ENCODE results near the gene DENR. TPM values are rescaled to one million over a fixed set of nuclear protein-coding genes. Genes with fewer than 3 reads are reported as not detected.

DENR gene
- total and polyA plus RNA-seq, 4 donors = 27.0 to 37.1 (median 29.9) TPM

DNA sequence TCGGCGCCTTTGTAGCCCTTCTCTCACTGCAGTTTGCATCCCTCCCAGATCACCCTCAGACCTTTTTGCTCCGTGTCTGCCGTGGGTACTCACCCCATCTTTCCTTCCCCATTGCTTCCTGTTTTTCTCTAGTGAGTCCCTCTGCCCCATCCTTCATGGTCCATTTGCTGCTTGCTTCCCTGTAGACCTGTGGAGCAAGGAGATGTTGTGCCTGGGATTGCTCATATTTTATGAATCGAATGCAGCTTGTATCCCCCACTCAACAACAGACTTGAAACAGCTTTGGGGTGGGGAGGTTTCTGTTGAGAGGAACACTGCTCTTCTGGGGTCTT is 661 bp downstream of the DENR start:
- H3K36me3 ChIP-seq (ENCODE audit: control insufficient read depth in 1 of 2, insufficient read depth in 2 of 2, low read length in 1 of 2) = peaks cover 1 to 2% of the 10 kb centered on the region in 2 donors
- H3K4me1 ChIP-seq (ENCODE audit: control insufficient read depth in 1 of 2, insufficient read depth in 2 of 2, low read length in 2 of 2) = no peaks in the 10 kb centered on the region
- H3K4me3 ChIP-seq (ENCODE audit: low read length in 2 of 2) = peak overlapping the region; percentile 5 to 54
- 3 to 5% methylated on average over 5 of the region's 5 CpGs for WGBS, 2 donors
- no peaks in the 10 kb centered on the region for H3K27me3 ChIP-seq (ENCODE audit: control insufficient read depth in 1 of 2, insufficient read depth in 2 of 2, low read length in 1 of 2)
- no peak for DNase-seq
- no peak for ATAC-seq (ENCODE audit: low FRiP score)
- no peaks in the 10 kb centered on the region for H3K9me3 ChIP-seq (ENCODE audit: control insufficient read depth, low read length)
- intact Hi-C loops (cut with DNase I) = loop anchor here (10.0 kb wide), 1 partner anchor 228 kb away; the partner anchor contains the start of genes KNTC1 (in 2 of the 2) and RSRC2 (in 2 of the 2)
- H3K27ac ChIP-seq (ENCODE audit: low read depth in 1 of 2, low read length in 2 of 2) = no peak overlapping the region

DNA sequence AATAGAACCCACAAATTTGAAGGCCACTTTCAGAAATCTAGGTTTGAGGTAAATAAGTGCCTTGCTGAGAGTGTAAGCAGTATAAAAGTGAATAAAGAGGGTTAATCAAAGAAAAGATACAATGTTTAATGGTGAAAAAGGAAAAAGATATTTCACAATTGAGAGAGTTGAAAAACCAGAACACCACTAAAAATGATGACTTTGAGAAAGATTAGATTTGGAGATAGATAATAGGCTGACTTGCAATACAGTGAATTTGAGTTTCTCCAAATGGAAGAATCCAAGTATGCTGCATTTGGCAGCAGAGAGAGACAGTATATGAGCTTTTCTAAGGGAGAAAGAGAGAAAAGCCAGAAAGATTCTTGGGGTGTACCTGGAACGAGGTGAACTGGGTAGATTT is 2.2 kb downstream of the DENR start:
- H3K27ac ChIP-seq (ENCODE audit: low read depth in 1 of 2, low read length in 2 of 2) = no peak overlapping the region
- no peak overlapping the region for H3K4me3 ChIP-seq (ENCODE audit: low read length in 2 of 2)
- H3K36me3 ChIP-seq (ENCODE audit: control insufficient read depth in 1 of 2, insufficient read depth in 2 of 2, low read length in 1 of 2) = peaks cover 1 to 2% of the 10 kb centered on the region in 2 donors
- DNase-seq (no peak), ATAC-seq (ENCODE audit: low FRiP score) (no peak)
- 86 to 96% methylated on average over 1 of the region's 1 CpG for WGBS, 2 donors
- H3K9me3 ChIP-seq (ENCODE audit: control insufficient read depth, low read length) = no peaks in the 10 kb centered on the region
- H3K4me1 ChIP-seq (ENCODE audit: control insufficient read depth in 1 of 2, insufficient read depth in 2 of 2, low read length in 2 of 2) = no peaks in the 10 kb centered on the region
- intact Hi-C loops (cut with DNase I) = loop anchor here (10.0 kb wide), 1 partner anchor 230 kb away; the partner anchor contains the start of genes KNTC1 (in 2 of the 2) and RSRC2 (in 2 of the 2)
- no peaks in the 10 kb centered on the region for H3K27me3 ChIP-seq (ENCODE audit: control insufficient read depth in 1 of 2, insufficient read depth in 2 of 2, low read length in 1 of 2)

DNA sequence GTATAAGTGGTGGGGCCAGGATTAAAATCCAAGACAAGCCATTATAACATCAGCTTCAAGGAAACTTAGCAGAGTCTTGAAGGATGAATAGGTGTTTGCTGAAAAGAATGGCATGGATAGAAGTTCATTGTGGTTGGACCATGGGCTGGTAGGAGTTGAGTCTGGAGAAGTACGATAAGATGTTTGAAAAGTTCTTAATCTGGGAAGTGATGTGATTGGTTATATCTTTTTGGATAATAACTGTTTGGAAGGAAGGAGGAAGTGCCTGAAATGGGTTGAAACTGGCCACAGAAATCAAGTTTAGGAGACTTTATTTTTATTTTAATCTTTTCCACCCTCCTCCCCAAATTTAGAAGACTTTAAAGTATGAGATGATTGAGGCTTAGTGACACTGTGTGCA is 4.9 kb downstream of the DENR start:
- no peak overlapping the region for H3K4me3 ChIP-seq (ENCODE audit: low read length in 2 of 2)
- H3K27ac ChIP-seq (ENCODE audit: low read depth in 1 of 2, low read length in 2 of 2) = no peak overlapping the region
- intact Hi-C loops (cut with DNase I) = loop anchor here (10.0 kb wide), 1 partner anchor 233 kb away; the partner anchor contains the start of genes KNTC1 (in 2 of the 2) and RSRC2 (in 2 of the 2)
- H3K4me1 ChIP-seq (ENCODE audit: control insufficient read depth in 1 of 2, insufficient read depth in 2 of 2, low read length in 2 of 2) = no peaks in the 10 kb centered on the region
- peaks cover 1 to 2% of the 10 kb centered on the region in 2 donors for H3K36me3 ChIP-seq (ENCODE audit: control insufficient read depth in 1 of 2, insufficient read depth in 2 of 2, low read length in 1 of 2)
- ATAC-seq (ENCODE audit: low FRiP score) = no peak
- 85 to 87% methylated on average over 1 of the region's 1 CpG for WGBS, 2 donors
- H3K9me3 ChIP-seq (ENCODE audit: control insufficient read depth, low read length) = no peaks in the 10 kb centered on the region
- no peak for DNase-seq
- no peaks in the 10 kb centered on the region for H3K27me3 ChIP-seq (ENCODE audit: control insufficient read depth in 1 of 2, insufficient read depth in 2 of 2, low read length in 1 of 2)

DNA sequence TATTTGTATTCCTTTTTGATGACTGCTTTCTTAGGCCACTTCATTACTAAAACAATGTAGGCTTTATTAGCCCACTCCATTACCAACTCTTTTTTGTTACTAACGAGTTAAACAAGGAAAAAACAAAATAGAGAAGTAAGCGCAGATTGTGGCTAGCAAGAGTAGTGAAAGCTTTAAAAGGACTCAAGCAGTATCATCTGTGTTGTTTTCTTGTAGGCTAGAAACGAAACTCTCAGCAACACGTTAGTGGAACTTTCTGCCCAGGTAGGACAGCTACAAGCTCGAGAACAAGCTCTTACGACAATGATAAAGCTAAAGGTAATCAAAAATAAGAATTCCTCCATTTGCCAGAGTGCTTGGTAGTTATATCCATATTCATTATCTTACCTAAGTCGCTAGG is 32.9 kb downstream of the DENR start:
- no peak for DNase-seq
- Histone ChIP-seq H3K27me3 (ENCODE audit: control insufficient read depth in 1 of 2, insufficient read depth in 2 of 2, low read length in 1 of 2) (no peaks in the 10 kb centered on the region), H3K36me3 (ENCODE audit: control insufficient read depth in 1 of 2, insufficient read depth in 2 of 2, low read length in 1 of 2) (no peaks in the 10 kb centered on the region), H3K27ac (ENCODE audit: low read depth in 1 of 2, low read length in 2 of 2) (no peak overlapping the region), H3K4me1 (ENCODE audit: control insufficient read depth in 1 of 2, insufficient read depth in 2 of 2, low read length in 2 of 2) (no peaks in the 10 kb centered on the region), H3K9me3 (ENCODE audit: control insufficient read depth, low read length) (no peaks in the 10 kb centered on the region), H3K4me3 (ENCODE audit: low read length in 2 of 2) (no peak overlapping the region)
- intact Hi-C loops (cut with DNase I) = no loop called here
- ATAC-seq (ENCODE audit: low FRiP score) = no peak
- whole genome bisulfite sequencing, 2 donors = 88 to 90% methylated on average over 7 of the region's 7 CpGs

DNA sequence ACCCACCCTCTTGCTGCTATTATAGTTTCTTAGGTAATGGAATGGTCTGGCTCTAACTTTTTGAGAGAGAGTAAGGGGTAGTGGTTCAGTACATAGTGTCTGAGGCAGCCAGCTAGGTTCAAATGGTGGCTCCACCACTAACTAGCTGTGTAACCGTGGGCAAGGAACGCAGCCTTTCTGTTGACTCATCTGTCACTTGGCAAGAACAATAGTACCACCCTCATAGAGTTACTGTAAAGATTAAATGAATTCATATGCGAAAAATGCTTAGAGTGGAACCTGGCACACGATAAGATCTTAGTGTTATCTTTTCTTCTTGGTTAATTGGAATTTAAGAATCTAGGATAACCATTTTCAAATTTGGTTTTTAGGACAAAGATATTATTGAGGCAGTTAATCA is 35.8 kb downstream of the DENR start:
- WGBS, 2 donors = 65 to 71% methylated on average over 4 of the region's 4 CpGs
- no peak for DNase-seq
- Histone ChIP-seq H3K36me3 (ENCODE audit: control insufficient read depth in 1 of 2, insufficient read depth in 2 of 2, low read length in 1 of 2) (no peaks in the 10 kb centered on the region), H3K4me1 (ENCODE audit: control insufficient read depth in 1 of 2, insufficient read depth in 2 of 2, low read length in 2 of 2) (no peaks in the 10 kb centered on the region), H3K9me3 (ENCODE audit: control insufficient read depth, low read length) (no peaks in the 10 kb centered on the region), H3K4me3 (ENCODE audit: low read length in 2 of 2) (no peak overlapping the region), H3K27me3 (ENCODE audit: control insufficient read depth in 1 of 2, insufficient read depth in 2 of 2, low read length in 1 of 2) (no peaks in the 10 kb centered on the region), H3K27ac (ENCODE audit: low read depth in 1 of 2, low read length in 2 of 2) (no peak overlapping the region)
- no peak for ATAC-seq (ENCODE audit: low FRiP score)
- intact Hi-C loops (cut with DNase I) = no loop called here

DNA sequence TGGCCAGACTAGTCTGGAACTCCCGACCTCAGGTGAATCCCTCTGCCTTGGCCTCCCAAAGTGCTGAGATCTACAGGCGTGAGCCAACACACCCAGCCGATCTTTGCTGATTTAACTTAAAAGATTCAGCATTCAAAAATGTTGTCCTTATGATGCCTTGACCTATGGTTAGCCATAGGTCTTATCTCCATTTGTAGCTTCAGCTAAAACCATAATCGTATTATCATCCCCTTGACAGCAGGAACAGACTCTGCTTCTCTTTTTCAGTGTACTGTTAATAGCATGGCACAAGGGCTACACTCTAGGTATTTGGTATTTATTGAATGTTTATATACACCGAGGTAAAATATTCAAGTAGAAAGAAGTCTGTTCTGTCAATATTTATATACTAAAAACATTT is 37.0 kb downstream of the DENR start:
- Histone ChIP-seq H3K36me3 (ENCODE audit: control insufficient read depth in 1 of 2, insufficient read depth in 2 of 2, low read length in 1 of 2) (no peaks in the 10 kb centered on the region), H3K9me3 (ENCODE audit: control insufficient read depth, low read length) (no peaks in the 10 kb centered on the region), H3K4me3 (ENCODE audit: low read length in 2 of 2) (no peak overlapping the region), H3K27ac (ENCODE audit: low read depth in 1 of 2, low read length in 2 of 2) (no peak overlapping the region), H3K27me3 (ENCODE audit: control insufficient read depth in 1 of 2, insufficient read depth in 2 of 2, low read length in 1 of 2) (no peaks in the 10 kb centered on the region), H3K4me1 (ENCODE audit: control insufficient read depth in 1 of 2, insufficient read depth in 2 of 2, low read length in 2 of 2) (no peaks in the 10 kb centered on the region)
- ATAC-seq (ENCODE audit: low FRiP score) = no peak
- intact Hi-C loops (cut with DNase I) = loop anchor here (5.0 kb wide), 2 partner anchors 73 to 163 kb away; no protein-coding TSS in a partner anchor
- WGBS, 2 donors = 78 to 83% methylated on average over 5 of the region's 5 CpGs
- DNase-seq = no peak

DNA sequence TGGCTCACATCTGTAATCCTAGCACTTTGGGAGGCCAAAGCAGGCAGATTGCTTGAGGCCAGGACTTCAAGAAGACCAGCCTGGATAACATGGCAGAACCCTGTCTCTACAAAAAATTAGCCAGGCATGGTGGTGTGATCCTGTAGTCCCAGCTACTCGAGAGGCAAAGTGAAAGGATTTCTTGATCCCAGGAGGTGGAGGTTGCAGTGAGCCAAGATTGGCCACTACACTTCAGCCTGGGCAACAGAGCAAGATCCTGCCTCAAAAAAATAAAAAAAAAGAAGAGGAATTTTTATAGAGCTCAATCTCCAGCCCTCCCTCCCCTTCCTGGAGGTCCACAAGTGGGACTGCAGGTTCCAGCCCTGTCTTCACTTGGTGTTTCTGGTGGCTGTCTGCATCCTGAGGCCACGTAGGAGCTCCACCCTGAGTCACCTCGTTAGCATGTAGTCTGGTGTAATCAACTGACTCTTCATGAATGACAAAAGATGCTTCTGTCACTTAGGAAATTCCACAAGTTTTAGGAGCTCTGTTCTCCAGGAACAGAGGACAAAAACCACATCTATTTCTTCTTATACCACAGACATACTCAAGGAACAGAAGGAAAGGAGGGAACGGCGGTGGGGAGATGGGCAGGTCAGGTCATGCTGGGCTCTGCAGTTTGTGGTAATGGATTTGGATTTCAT is 37.9 kb downstream of the DENR start:
- ATAC-seq (ENCODE audit: low FRiP score) = no peak
- intact Hi-C loops (cut with DNase I) = loop anchor here (5.0 kb wide), 2 partner anchors 72 to 162 kb away; no protein-coding TSS in a partner anchor
- H3K4me1 ChIP-seq (ENCODE audit: control insufficient read depth in 1 of 2, insufficient read depth in 2 of 2, low read length in 2 of 2) = no peaks in the 10 kb centered on the region

DNA sequence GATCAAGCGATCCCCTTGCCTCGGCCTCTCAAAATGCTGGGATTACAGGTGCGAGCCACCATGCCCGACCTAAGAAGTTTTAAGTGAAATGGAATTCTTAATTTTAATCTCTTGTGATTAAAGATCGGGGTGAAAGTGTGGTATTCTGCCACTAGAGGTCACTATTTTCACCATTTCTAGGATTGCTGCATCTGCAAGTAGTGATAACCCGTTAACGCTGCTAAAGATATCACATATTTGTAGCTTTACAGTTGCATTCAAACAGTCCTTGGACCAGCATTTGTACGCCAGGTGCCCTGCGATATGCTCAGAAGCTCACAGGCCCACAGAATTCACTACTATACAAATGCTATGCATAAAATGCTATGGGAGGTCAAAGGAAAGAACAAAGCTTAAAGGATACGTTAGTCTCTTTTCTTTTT is 41.1 kb downstream of the DENR start:
- Histone ChIP-seq H3K36me3 (ENCODE audit: control insufficient read depth in 1 of 2, insufficient read depth in 2 of 2, low read length in 1 of 2) (no peaks in the 10 kb centered on the region), H3K27me3 (ENCODE audit: control insufficient read depth in 1 of 2, insufficient read depth in 2 of 2, low read length in 1 of 2) (no peaks in the 10 kb centered on the region), H3K4me3 (ENCODE audit: low read length in 2 of 2) (no peak overlapping the region), H3K9me3 (ENCODE audit: control insufficient read depth, low read length) (no peaks in the 10 kb centered on the region), H3K27ac (ENCODE audit: low read depth in 1 of 2, low read length in 2 of 2) (no peak overlapping the region), H3K4me1 (ENCODE audit: control insufficient read depth in 1 of 2, insufficient read depth in 2 of 2, low read length in 2 of 2) (no peaks in the 10 kb centered on the region)
- intact Hi-C loops (cut with DNase I) = loop anchor here (2.0 to 5.0 kb wide), 3 partner anchors 69 to 159 kb away; no protein-coding TSS in a partner anchor
- WGBS, 2 donors = 16 to 17% methylated on average over 10 of the region's 10 CpGs
- no peak for DNase-seq
- peak; percentile 69 for ATAC-seq (ENCODE audit: low FRiP score)

More for the DNA sequence above, 37.9 kb downstream of the DENR start:
- Histone ChIP-seq H3K9me3 (ENCODE audit: control insufficient read depth, low read length) (no peaks in the 10 kb centered on the region), H3K27me3 (ENCODE audit: control insufficient read depth in 1 of 2, insufficient read depth in 2 of 2, low read length in 1 of 2) (no peaks in the 10 kb centered on the region), H3K27ac (ENCODE audit: low read depth in 1 of 2, low read length in 2 of 2) (no peak overlapping the region), H3K36me3 (ENCODE audit: control insufficient read depth in 1 of 2, insufficient read depth in 2 of 2, low read length in 1 of 2) (no peaks in the 10 kb centered on the region), H3K4me3 (ENCODE audit: low read length in 2 of 2) (no peak overlapping the region)
- WGBS, 2 donors = 80 to 86% methylated on average over 5 of the region's 5 CpGs
- no peak for DNase-seq

DNA sequence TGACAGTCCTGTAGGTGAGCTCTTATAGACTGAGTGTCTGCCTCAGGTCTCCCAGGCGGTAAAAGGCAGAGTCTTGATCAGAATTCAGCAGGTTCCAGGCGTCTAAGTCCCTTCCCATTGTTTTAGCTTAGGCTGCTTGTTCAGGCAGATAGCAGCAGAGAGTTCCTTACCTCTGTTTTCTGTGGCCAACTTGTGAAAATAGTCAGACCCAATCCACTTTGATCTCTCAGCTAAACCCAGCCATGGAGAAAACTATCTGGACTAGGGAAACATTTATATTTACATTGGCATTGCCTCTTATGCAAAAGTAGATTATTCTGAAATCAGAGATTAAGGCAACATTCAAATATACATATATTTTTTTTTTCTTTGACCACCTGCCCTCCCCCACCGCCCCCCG is 43.2 kb downstream of the DENR start:
- Histone ChIP-seq H3K27me3 (ENCODE audit: control insufficient read depth in 1 of 2, insufficient read depth in 2 of 2, low read length in 1 of 2) (no peaks in the 10 kb centered on the region), H3K9me3 (ENCODE audit: control insufficient read depth, low read length) (no peaks in the 10 kb centered on the region), H3K27ac (ENCODE audit: low read depth in 1 of 2, low read length in 2 of 2) (no peak overlapping the region), H3K36me3 (ENCODE audit: control insufficient read depth in 1 of 2, insufficient read depth in 2 of 2, low read length in 1 of 2) (no peaks in the 10 kb centered on the region), H3K4me3 (ENCODE audit: low read length in 2 of 2) (no peak overlapping the region), H3K4me1 (ENCODE audit: control insufficient read depth in 1 of 2, insufficient read depth in 2 of 2, low read length in 2 of 2) (no peaks in the 10 kb centered on the region)
- WGBS, 2 donors = 67 to 68% methylated on average over 4 of the region's 4 CpGs
- ATAC-seq (ENCODE audit: low FRiP score) = no peak
- no peak for DNase-seq
- intact Hi-C loops (cut with DNase I) = loop anchor here in 1 of 2 donors (2.0 kb wide), 1 partner anchor 157 kb away; no protein-coding TSS in a partner anchor

All from aorta (tissue), 5 donors.